Measurements from ENCODE around the gene EVPL. TPM values are rescaled to one million over a fixed set of nuclear protein-coding genes. Genes with fewer than 3 reads are reported as not detected.

The EVPL gene
- total and polyA plus RNA-seq, 2 of the 13 experiments (the other 11 are each of a cell fraction or from before 2014, with no cell fraction given), result 2.1 to 8.2 TPM

DNA sequence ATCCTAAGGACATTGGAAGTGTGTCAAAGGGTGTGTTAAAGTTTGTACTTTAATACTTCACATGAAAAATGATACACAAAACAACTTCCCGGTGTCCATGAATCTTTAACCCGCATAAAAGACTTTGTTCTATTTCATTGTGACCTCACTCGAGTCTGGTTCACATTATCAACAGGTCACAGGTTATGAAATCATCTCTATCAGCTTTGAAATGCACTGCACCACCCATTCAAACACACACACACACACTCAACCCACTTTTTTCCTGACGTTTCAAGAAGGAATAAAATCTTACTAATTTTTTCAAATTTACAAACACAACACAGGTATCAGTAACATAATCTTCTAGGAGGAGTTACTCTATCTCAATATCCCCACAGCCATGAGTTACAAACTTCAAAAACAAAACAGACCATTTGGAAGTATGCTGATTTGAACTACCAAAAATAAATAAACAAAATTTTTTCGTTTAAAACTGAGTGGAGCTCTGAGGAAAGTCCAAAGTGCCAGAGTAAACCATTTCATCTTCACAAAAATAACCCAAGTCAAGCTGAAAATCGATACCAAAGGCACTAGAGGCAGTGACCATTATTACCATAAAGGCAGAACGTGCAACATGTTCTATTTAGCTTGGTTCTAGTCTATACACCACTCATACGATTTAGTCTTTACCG lies 50.8 kb downstream of the EVPL start (continued):
- TF ChIP-seq, protein P1, sequence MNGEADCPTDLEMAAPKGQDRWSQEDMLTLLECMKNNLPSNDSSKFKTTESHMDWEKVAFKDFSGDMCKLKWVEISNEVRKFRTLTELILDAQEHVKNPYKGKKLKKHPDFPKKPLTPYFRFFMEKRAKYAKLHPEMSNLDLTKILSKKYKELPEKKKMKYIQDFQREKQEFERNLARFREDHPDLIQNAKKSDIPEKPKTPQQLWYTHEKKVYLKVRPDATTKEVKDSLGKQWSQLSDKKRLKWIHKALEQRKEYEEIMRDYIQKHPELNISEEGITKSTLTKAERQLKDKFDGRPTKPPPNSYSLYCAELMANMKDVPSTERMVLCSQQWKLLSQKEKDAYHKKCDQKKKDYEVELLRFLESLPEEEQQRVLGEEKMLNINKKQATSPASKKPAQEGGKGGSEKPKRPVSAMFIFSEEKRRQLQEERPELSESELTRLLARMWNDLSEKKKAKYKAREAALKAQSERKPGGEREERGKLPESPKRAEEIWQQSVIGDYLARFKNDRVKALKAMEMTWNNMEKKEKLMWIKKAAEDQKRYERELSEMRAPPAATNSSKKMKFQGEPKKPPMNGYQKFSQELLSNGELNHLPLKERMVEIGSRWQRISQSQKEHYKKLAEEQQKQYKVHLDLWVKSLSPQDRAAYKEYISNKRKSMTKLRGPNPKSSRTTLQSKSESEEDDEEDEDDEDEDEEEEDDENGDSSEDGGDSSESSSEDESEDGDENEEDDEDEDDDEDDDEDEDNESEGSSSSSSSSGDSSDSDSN (CRISPR knock-in tag; IDR thresholded peaks at IDR 0.05), result 0 out of 2 replicates have a peak, but pooled peaks have one; percentile 12
- TF ChIP-seq ZNF282 (IDR thresholded peaks at IDR 0.05; ENCODE audit: partially characterized antibody) (no peak), ZSCAN12 (CRISPR knock-in tag; IDR thresholded peaks at IDR 0.05) (no peak), ZNF841 (CRISPR knock-in tag; IDR thresholded peaks at IDR 0.05; ENCODE audit: borderline replicate concordance) (no peak), SKI (IDR thresholded peaks at IDR 0.05; ENCODE audit: partially characterized antibody) (peak; percentile 75), ZBTB38 (CRISPR knock-in tag; IDR thresholded peaks at IDR 0.05) (no peak), ZFP82 (CRISPR knock-in tag; IDR thresholded peaks at IDR 0.05; ENCODE audit: borderline replicate concordance) (0 out of 2 replicates have a peak, but pooled peaks have one; percentile 41), AKAP8 (CRISPR knock-in tag; IDR thresholded peaks at IDR 0.05) (no peak), ZNF563 (CRISPR knock-in tag; IDR thresholded peaks at IDR 0.05) (no peak)
- TF ChIP-seq, protein P2, sequence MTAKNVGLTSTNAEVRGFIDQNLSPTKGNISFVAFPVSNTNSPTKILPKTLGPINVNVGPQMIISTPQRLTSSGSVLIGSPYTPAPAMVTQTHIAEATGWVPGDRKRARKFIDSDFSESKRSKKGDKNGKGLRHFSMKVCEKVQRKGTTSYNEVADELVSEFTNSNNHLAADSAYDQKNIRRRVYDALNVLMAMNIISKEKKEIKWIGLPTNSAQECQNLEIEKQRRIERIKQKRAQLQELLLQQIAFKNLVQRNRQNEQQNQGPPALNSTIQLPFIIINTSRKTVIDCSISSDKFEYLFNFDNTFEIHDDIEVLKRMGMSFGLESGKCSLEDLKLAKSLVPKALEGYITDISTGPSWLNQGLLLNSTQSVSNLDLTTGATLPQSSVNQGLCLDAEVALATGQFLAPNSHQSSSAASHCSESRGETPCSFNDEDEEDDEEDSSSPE (CRISPR knock-in tag; IDR thresholded peaks at IDR 0.05), result no peak
- TF ChIP-seq, protein P3, sequence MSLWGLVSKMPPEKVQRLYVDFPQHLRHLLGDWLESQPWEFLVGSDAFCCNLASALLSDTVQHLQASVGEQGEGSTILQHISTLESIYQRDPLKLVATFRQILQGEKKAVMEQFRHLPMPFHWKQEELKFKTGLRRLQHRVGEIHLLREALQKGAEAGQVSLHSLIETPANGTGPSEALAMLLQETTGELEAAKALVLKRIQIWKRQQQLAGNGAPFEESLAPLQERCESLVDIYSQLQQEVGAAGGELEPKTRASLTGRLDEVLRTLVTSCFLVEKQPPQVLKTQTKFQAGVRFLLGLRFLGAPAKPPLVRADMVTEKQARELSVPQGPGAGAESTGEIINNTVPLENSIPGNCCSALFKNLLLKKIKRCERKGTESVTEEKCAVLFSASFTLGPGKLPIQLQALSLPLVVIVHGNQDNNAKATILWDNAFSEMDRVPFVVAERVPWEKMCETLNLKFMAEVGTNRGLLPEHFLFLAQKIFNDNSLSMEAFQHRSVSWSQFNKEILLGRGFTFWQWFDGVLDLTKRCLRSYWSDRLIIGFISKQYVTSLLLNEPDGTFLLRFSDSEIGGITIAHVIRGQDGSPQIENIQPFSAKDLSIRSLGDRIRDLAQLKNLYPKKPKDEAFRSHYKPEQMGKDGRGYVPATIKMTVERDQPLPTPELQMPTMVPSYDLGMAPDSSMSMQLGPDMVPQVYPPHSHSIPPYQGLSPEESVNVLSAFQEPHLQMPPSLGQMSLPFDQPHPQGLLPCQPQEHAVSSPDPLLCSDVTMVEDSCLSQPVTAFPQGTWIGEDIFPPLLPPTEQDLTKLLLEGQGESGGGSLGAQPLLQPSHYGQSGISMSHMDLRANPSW (CRISPR knock-in tag; IDR thresholded peaks at IDR 0.05; ENCODE audit: borderline replicate concordance), result no peak
- TF ChIP-seq, protein P4, sequence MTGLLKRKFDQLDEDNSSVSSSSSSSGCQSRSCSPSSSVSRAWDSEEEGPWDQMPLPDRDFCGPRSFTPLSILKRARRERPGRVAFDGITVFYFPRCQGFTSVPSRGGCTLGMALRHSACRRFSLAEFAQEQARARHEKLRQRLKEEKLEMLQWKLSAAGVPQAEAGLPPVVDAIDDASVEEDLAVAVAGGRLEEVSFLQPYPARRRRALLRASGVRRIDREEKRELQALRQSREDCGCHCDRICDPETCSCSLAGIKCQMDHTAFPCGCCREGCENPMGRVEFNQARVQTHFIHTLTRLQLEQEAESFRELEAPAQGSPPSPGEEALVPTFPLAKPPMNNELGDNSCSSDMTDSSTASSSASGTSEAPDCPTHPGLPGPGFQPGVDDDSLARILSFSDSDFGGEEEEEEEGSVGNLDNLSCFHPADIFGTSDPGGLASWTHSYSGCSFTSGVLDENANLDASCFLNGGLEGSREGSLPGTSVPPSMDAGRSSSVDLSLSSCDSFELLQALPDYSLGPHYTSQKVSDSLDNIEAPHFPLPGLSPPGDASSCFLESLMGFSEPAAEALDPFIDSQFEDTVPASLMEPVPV (CRISPR knock-in tag; IDR thresholded peaks at IDR 0.05), result no peak
- TF ChIP-seq, protein P5, sequence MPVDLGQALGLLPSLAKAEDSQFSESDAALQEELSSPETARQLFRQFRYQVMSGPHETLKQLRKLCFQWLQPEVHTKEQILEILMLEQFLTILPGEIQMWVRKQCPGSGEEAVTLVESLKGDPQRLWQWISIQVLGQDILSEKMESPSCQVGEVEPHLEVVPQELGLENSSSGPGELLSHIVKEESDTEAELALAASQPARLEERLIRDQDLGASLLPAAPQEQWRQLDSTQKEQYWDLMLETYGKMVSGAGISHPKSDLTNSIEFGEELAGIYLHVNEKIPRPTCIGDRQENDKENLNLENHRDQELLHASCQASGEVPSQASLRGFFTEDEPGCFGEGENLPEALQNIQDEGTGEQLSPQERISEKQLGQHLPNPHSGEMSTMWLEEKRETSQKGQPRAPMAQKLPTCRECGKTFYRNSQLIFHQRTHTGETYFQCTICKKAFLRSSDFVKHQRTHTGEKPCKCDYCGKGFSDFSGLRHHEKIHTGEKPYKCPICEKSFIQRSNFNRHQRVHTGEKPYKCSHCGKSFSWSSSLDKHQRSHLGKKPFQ (CRISPR knock-in tag; IDR thresholded peaks at IDR 0.05; ENCODE audit: insufficient replicate concordance), result no peak
- TF ChIP-seq, protein P6, sequence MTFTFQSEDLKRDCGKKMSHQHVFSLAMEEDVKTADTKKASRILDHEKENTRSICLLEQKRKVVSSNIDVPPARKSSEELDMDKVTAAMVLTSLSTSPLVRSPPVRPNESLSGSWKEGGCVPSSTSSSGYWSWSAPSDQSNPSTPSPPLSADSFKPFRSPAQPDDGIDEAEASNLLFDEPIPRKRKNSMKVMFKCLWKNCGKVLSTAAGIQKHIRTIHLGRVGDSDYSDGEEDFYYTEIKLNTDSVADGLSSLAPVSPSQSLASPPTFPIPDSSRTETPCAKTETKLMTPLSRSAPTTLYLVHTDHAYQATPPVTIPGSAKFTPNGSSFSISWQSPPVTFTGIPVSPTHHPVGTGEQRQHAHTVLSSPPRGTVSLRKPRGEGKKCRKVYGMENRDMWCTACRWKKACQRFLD (CRISPR knock-in tag; IDR thresholded peaks at IDR 0.05; ENCODE audit: borderline replicate concordance), result no peak

Data from HepG2 (cell line).